HG03159 (cell line): ENCODE data around the gene PALB2.

Experiments used
- ATAC-seq: cut with Tn5 transposase; IDR thresholded peaks from one replicate; pipeline ENCODE4 v1.9.1; 2021; ENCODE audit warnings: mild to moderate bottlenecking, moderate library complexity; ENCODE audit not compliant: unreplicated experiment

PALB2 gene

DNA sequence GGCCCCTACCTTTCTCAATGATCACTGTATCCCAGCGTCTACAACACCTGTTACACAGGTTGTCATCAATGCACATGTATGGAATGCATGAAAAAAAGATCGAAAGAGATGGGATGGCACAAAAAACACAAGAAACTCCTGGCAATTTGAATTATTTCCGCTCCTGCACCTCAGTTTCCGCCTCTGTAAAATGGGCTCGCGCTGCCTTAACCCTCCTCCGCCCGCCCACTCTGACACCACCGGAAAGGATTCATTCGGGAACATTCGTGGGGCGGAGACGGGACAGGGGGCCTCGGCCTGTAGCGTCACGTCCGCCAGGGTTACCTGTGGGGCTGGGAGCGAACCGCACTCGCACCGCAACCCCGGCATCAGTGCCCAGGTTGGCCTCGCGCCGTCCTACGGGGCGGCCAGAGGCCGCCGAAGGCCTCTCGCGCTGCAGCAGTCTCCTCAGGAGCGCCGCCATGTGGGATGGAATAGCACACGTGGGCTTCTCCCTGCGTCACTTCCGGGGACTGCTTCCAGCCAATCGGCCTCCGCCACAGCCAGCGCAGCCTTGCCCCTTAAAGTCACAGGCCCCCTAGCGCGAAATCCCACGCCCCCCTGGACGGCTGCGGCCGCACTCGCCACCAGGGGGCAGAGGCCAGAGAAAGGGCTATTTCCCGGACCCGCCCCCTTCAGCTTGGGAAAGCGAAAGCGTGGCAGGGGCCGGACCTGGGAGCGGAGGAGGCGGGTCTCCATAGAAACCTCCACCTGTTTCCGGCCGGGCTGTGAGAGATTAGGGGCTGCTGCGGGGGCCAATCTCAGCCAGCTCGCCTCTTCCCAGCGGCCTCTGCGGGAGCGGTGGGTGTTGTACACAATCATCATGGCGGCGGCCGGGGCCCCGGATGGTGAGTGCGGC lies 84.0 kb downstream of the PALB2 start, which contains the start of the genes EARS2 and UBFD1:
Gene EARS2 (minus strand): TSS at position 470 of the 898 bp plus-strand sequence. CDS start 7 bp downstream, at position 463.
Gene UBFD1 (plus strand): TSS at position 847 of the 898 bp plus-strand sequence. CDS start 16 bp downstream, at position 863.
- peak; percentile 91 for ATAC-seq

DNA sequence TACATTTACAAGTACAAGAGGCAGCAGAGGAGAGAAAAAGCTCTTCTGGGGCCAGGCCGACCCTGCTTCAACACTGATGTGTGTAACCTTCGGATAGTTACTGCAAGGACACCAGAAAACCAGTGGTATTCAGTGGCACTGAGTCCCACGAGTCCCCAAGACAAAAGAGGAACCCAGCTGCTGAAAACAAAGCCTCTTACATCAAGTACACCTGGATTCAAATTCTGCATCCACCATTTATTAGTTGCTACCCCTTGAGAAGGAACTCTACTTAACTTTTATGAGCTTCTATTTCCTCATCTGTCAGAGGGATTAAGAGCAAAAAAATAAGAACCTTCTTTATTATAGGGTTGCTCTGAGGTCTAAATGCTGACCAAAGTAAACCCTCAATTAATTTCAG lies 86.6 kb downstream of the PALB2 start:
- ATAC-seq = no peak
